CD14-positive monocyte (primary cell): Measurements from ENCODE around the gene MRPL27. TPM values are rescaled to one million over a fixed set of nuclear protein-coding genes. Genes with fewer than 3 reads are reported as not detected.
A peak's percentile ranks its signal among the peaks of the same experiment; 100 is the strongest.

Experiments used
- DNase-seq, 3 donors: peaks; one replicate each; pipeline ENCODE4 v3.0.0-alpha.2; 2011 to 2022
- H2AFZ ChIP-seq: 2 replicates; pipeline ENCODE4 v1.6.0; 2012; ENCODE audit warnings: mild to moderate bottlenecking, low read depth, low read length, inconsistent platforms; ENCODE audit not compliant: insufficient read depth, poor library complexity, severe bottlenecking
- H3K27ac ChIP-seq, 2 donors: 1 replicate in 1 of 2; 2 replicates in 1 of 2; pipeline ENCODE4 v1.5.1; 2012 to 2013; ENCODE audit warnings: low read length in 2 of 2, control low read depth in 1 of 2, inconsistent platforms in 1 of 2, low read depth in 1 of 2, mild to moderate bottlenecking in 1 of 2
- H3K27me3 ChIP-seq, 2 donors: one replicate each; pipeline versions ENCODE4 v1.6.0 to v1.6.1; 2011 to 2013; ENCODE audit warnings: low read length in 2 of 2; ENCODE audit not compliant: control insufficient read depth in 2 of 2, insufficient read depth in 2 of 2
- H3K36me3 ChIP-seq, 2 donors: replicated peaks in 1 of 2; 1 replicate in 1 of 2; 2 replicates in 1 of 2; pipeline versions ENCODE4 v1.5.1 to v1.6.1; 2012 to 2013; ENCODE audit warnings: low read length in 2 of 2, control low read depth in 1 of 2, inconsistent platforms in 1 of 2, mild to moderate bottlenecking in 1 of 2; ENCODE audit not compliant: insufficient read depth in 2 of 2, control insufficient read depth in 1 of 2
- H3K4me1 ChIP-seq, 2 donors: 1 replicate in 1 of 2; 2 replicates in 1 of 2; pipeline versions ENCODE4 v1.5.1 to v1.6.1; 2012 to 2013; ENCODE audit warnings: low read length in 2 of 2, control low read depth in 1 of 2, inconsistent platforms in 1 of 2, mild to moderate bottlenecking in 1 of 2, moderate library complexity in 1 of 2; ENCODE audit not compliant: insufficient read depth in 2 of 2, control insufficient read depth in 1 of 2
- H3K4me2 ChIP-seq: replicated peaks from 2 replicates; pipeline ENCODE3; 2012; ENCODE audit warnings: low read length, moderate library complexity, mild to moderate bottlenecking; ENCODE audit not compliant: poor library complexity, severe bottlenecking; ENCODE audit errors: extremely low read depth
- H3K4me3 ChIP-seq, 3 experiments: fragments of 200-600 bp in 1 of 3; sonication (generic) in 1 of 3; replicated peaks in 1 of 3; 1 replicate in 2 of 3; 2 replicates in 1 of 3; pipeline ENCODE4 v1.5.1; 2011 to 2013; ENCODE audit warnings: low read length in 3 of 3, mild to moderate bottlenecking in 3 of 3, control low read depth in 2 of 3, low read depth in 2 of 3, inconsistent platforms in 1 of 3, moderate library complexity in 1 of 3
- H3K79me2 ChIP-seq: 2 replicates; pipeline ENCODE4 v1.6.0; 2012; ENCODE audit warnings: mild to moderate bottlenecking, control low read depth, inconsistent platforms, low read length, moderate library complexity; ENCODE audit not compliant: insufficient read depth
- H3K9ac ChIP-seq: 2 replicates; pipeline ENCODE4 v1.6.0; 2017; ENCODE audit warnings: low read length, mild to moderate bottlenecking; ENCODE audit not compliant: insufficient read depth, poor library complexity, severe bottlenecking
- H3K9me3 ChIP-seq, 2 donors: replicated peaks in 1 of 2; 1 replicate in 1 of 2; 2 replicates in 1 of 2; pipeline versions ENCODE4 v1.5.1 to v1.6.1; 2012 to 2013; ENCODE audit warnings: low read length in 2 of 2, control low read depth in 1 of 2; ENCODE audit not compliant: control insufficient read depth in 1 of 2, insufficient read depth in 1 of 2
- H4K20me1 ChIP-seq: 2 replicates; pipeline ENCODE4 v1.6.0; 2012; ENCODE audit warnings: mild to moderate bottlenecking, low read length, control low read depth, moderate library complexity; ENCODE audit not compliant: insufficient read depth
- H3K27ac Mint-ChIP-seq, 7 donors: one replicate each; pipeline ENCODE4 v1.8.0; 2020; ENCODE audit warnings: mild to moderate bottlenecking in 7 of 7, mixed read lengths in 7 of 7, moderate library complexity in 6 of 7, inconsistent platforms in 2 of 7
- H3K27me3 Mint-ChIP-seq, 3 donors: one replicate each; pipeline ENCODE4 v1.8.0; 2021 to 2022; ENCODE audit warnings: low read depth in 3 of 3, mild to moderate bottlenecking in 3 of 3, mixed read lengths in 3 of 3, moderate library complexity in 3 of 3, inconsistent platforms in 1 of 3
- H3K36me3 Mint-ChIP-seq, 2 donors: one replicate each; pipeline ENCODE4 v1.8.0; 2020; ENCODE audit warnings: mixed read lengths in 2 of 2, inconsistent platforms in 1 of 2, mild to moderate bottlenecking in 1 of 2
- H3K4me1 Mint-ChIP-seq: one replicate; pipeline ENCODE4 v1.8.0; 2020; ENCODE audit warnings: mild to moderate bottlenecking, mixed read lengths
- H3K4me3 Mint-ChIP-seq, 2 donors: one replicate each; pipeline ENCODE4 v1.8.0; 2020; ENCODE audit warnings: mild to moderate bottlenecking in 2 of 2, mixed read lengths in 2 of 2, moderate library complexity in 1 of 2
- H3K9me3 Mint-ChIP-seq, 7 donors: one replicate each; pipeline ENCODE4 v1.8.0; 2020 to 2022; ENCODE audit warnings: mixed read lengths in 7 of 7, mild to moderate bottlenecking in 6 of 7, moderate library complexity in 6 of 7, inconsistent platforms in 2 of 7
- CTCF ChIP-seq: fragments of 200-600 bp; IDR thresholded peaks from one replicate; pipeline ENCODE4 v1.8.0; 2022; ENCODE audit warnings: antibody characterized with exemption, mild to moderate bottlenecking
- WGBS: methylation state at CpG from one replicate; pipeline ENCODE4 v1.1.5; 2013; ENCODE audit warnings: missing lambda C conversion rate; ENCODE audit not compliant: insufficient coverage; 5-methylcytosine and 5-hydroxymethylcytosine counted together
- intact Hi-C, 2 donors: fragments of 100-400 bp; cut with micrococcal nuclease; formaldehyde crosslinking; loops; one replicate each; pipeline versions ENCODE4 v1.15.0 to v1.15.1; 2023
- polyA plus RNA-seq, 3 donors: library from polyadenylated mRNA; depleted of rRNA in 1 of 3; unstranded in 2 of 3; stranded (reverse) in 1 of 3; fragments of 300-500 nt in 2 of 3; fragments of >200 nt in 1 of 3; fragmentation: Illumina TruSeq in 2 of 3; gene quantifications; 1 replicate in 2 of 3; 2 replicates in 1 of 3; pipeline ENCODE4 v1.2.3, GENCODE V29; 2012 to 2021

The MRPL27 gene
- polyA plus RNA-seq, 3 donors: 33.2 to 82.3 (median 75.3) TPM

DNA sequence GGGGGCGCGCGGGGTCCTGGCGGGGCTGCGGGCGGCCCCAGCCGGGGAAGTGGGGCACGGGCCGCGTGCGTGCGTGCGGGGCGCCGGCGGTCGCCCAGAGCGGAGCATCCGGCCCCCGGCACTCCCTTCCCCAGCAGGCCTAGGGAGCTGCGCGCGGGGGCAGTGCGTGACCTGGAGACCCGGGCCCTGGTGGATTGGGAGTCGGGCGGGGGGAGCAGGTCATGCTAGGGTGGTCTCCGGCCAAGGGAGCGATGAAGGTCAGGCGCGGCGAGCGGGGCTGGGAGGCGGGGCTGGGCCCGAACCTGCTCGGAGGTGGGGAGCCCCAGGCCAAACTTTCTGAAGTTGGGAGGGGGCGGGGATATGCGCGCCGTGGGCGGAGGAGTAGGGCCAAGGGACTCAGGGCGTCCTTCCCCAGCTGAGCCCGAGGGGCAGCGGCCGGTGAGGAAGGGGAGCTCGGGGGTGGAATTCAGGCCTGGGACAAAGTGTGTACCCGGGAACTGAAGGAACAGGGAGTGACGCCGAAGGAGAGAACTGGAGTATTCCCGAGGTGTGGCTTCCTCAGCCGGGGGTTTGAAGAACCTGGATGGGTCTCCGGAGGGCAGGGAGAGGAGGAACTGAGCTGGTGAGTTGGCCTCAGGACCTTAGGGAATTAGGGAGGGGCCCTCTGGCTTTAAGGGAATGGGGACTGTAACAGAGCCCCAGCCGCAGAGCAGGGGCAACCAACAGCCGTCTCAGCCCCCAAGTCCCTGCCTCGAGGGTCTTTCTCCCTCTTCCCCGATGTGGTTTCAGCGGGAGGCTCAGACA lies 26.5 kb downstream of the MRPL27 start:
- peaks cover 30% of the 10 kb centered on the region for H3K4me1 Mint-ChIP-seq
- Histone ChIP-seq H3K79me2 (peaks cover 14% of the 10 kb centered on the region), H3K27ac (peak overlapping the region in 1 of 2 donors; percentile 58), H3K4me3 (peak overlapping the region; percentile 74 to 87 (median 75)), H3K4me2 (peak overlapping the region; percentile 99), H3K9me3 (no peaks in the 10 kb centered on the region), H4K20me1 (peaks cover 6% of the 10 kb centered on the region), H3K27me3 (no peaks in the 10 kb centered on the region), H3K36me3 (no peaks in the 10 kb centered on the region), H3K9ac (peak overlapping the region; percentile 75), H2AFZ (peak overlapping the region; percentile 87), H3K4me1 (peaks cover 26 to 27% of the 10 kb centered on the region in 2 donors)
- H3K27ac Mint-ChIP-seq: peak overlapping the region; percentile 12 to 84 (median 46)
- H3K4me3 Mint-ChIP-seq: peak overlapping the region; percentile 93 to 95
- H3K9me3 Mint-ChIP-seq: no peaks in the 10 kb centered on the region
- under 1% methylated on average over 54 of the region's 57 CpGs for WGBS
- peaks cover 2 to 6% (median 4%) of the 10 kb centered on the region in 3 donors for H3K27me3 Mint-ChIP-seq
- H3K36me3 Mint-ChIP-seq: peaks cover 0 to 2% of the 10 kb centered on the region in 2 donors
- peak in 2 of 3 donors; percentile 4 to 22 for DNase-seq
- no peak for TF ChIP-seq CTCF
- intact Hi-C loops: no loop called here

GRCh38 chr17:50345432-50346312 lies 27.3 kb downstream of the MRPL27 start, which contains the start of gene XYLT2:
Gene XYLT2, plus strand, starts transcription at chr17:50346126. Its CDS starts 15 bp downstream, at chr17:50346141.
- WGBS: 4% methylated on average over 84 of the region's 87 CpGs

More at GRCh38 chr17:50345432-50346312, 27.3 kb downstream of the MRPL27 start, which contains the start of gene XYLT2:
- Histone ChIP-seq H4K20me1 (peaks cover 2% of the 10 kb centered on the region), H3K4me2 (peak within 1 kb of the TSS; percentile 99), H3K27me3 (no peaks in the 10 kb centered on the region), H3K36me3 (no peaks in the 10 kb centered on the region), H3K79me2 (peaks cover 14% of the 10 kb centered on the region), H3K4me1 (peaks cover 26 to 27% of the 10 kb centered on the region in 2 donors), H3K9me3 (no peaks in the 10 kb centered on the region), H2AFZ (peak within 1 kb of the TSS; percentile 87), H3K27ac (peak within 1 kb of the TSS in 1 of 2 donors; percentile 58), H3K9ac (peak within 1 kb of the TSS; percentile 75), H3K4me3 (peak within 1 kb of the TSS; percentile 74 to 87 (median 75))
- Mint-ChIP-seq H3K27me3 (peaks cover 2 to 5% (median 4%) of the 10 kb centered on the region in 3 donors), H3K4me3 (peak within 1 kb of the TSS; percentile 93 to 95), H3K4me1 (peaks cover 30% of the 10 kb centered on the region), H3K27ac (peak within 1 kb of the TSS; percentile 12 to 84 (median 57)), H3K36me3 (peaks cover 0 to 2% of the 10 kb centered on the region in 2 donors), H3K9me3 (no peaks in the 10 kb centered on the region)
- no peak for TF ChIP-seq CTCF
- intact Hi-C loops: no loop called here
- peak; percentile 82 to 90 (median 83) for DNase-seq
